Measurements from ENCODE around the gene RABGAP1L. TPM values are rescaled to one million over a fixed set of nuclear protein-coding genes. Genes with fewer than 3 reads are reported as not detected.
A peak's percentile ranks its signal among the peaks of the same experiment; 100 is the strongest.

Gene RABGAP1L
- total RNA-seq, 1 donor from 2014 or later, result 83.9 TPM

DNA sequence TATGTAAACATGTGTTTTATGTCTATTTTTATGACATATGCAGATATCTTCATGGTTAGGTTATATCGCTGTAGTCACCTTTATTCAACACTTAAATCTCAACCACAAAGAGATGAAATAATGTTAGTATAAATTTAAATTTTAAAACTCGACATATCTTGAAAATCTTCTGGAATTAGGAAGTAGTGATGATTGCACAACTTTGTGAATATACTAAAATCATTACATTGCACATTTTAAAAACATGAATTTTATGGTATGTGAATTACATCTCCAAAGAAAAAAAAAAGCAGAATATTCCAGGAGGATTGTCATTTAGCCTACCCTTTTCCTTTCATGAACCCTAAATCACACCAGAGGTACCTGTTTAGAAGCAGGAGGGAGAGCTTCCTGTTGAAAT is 801.0 kb downstream of the RABGAP1L start:
- H3K36me3 ChIP-seq, result peaks cover 15% of the 10 kb centered on the region
- H3K4me1 ChIP-seq, result peaks cover 31% of the 10 kb centered on the region
- H3K27me3 ChIP-seq (ENCODE audit: low read depth), result no peaks in the 10 kb centered on the region
- intact Hi-C loops (cut with DNase I), result no loop called here
- no peak overlapping the region for H3K27ac ChIP-seq
- DNase-seq (no peak), ATAC-seq (no peak)
- H3K4me3 ChIP-seq, result no peak overlapping the region
- TF ChIP-seq, protein P1, sequence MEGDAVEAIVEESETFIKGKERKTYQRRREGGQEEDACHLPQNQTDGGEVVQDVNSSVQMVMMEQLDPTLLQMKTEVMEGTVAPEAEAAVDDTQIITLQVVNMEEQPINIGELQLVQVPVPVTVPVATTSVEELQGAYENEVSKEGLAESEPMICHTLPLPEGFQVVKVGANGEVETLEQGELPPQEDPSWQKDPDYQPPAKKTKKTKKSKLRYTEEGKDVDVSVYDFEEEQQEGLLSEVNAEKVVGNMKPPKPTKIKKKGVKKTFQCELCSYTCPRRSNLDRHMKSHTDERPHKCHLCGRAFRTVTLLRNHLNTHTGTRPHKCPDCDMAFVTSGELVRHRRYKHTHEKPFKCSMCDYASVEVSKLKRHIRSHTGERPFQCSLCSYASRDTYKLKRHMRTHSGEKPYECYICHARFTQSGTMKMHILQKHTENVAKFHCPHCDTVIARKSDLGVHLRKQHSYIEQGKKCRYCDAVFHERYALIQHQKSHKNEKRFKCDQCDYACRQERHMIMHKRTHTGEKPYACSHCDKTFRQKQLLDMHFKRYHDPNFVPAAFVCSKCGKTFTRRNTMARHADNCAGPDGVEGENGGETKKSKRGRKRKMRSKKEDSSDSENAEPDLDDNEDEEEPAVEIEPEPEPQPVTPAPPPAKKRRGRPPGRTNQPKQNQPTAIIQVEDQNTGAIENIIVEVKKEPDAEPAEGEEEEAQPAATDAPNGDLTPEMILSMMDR (IDR thresholded peaks at IDR 0.05), result no peak
- H3K9me3 ChIP-seq, result no peaks in the 10 kb centered on the region

DNA sequence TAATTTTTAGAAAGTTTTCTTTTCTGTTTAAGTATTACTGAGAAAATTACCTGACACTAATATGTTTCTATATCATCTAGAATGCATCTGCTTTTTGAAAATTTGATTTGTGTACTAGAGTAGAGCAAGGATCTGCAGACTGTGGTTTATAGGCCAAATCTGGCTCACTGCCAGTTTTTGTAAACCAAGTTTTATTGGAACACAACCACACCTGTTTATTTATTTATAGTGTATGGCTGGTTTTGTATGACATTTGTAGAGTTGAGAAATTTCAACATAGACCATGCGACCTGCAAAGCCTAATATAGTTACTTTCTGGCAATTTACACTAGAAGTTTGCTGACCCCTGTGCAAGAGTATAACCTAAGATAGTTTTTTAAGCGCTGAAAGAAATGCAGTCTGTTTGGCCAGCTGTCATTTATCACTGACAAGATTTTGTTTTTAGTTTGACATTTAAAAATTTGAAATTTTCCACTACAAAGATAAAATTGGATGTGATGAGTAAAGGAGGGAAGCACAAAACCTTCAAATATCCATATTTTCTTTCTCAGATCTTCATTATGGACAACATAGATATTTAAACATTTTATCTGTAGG is 804.3 kb downstream of the RABGAP1L start:
- DNase-seq, result no peak
- TF ChIP-seq, protein P1 (IDR thresholded peaks at IDR 0.05), result no peak
- Histone ChIP-seq H3K9me3 (no peaks in the 10 kb centered on the region), H3K4me3 (no peak overlapping the region), H3K27me3 (ENCODE audit: low read depth) (no peaks in the 10 kb centered on the region), H3K36me3 (peaks cover 3% of the 10 kb centered on the region), H3K4me1 (peaks cover 56% of the 10 kb centered on the region), H3K27ac (peak overlapping the region; percentile 84)
- intact Hi-C loops (cut with DNase I), result no loop called here
- no peak for ATAC-seq

- TF ChIP-seq, protein P1 (IDR thresholded peaks at IDR 0.05), result no peak
- Histone ChIP-seq H3K27ac (peak overlapping the region; percentile 84), H3K4me1 (peaks cover 63% of the 10 kb centered on the region), H3K9me3 (no peaks in the 10 kb centered on the region), H3K36me3 (no peaks in the 10 kb centered on the region), H3K4me3 (peak overlapping the region; percentile 31), H3K27me3 (ENCODE audit: low read depth) (no peaks in the 10 kb centered on the region)
- ATAC-seq (peak; percentile 74 to 87), DNase-seq (no peak)
- intact Hi-C loops (cut with DNase I), result no loop called here
Observed at GRCh38 chr1:174964261-174964971, 805.1 kb downstream of the RABGAP1L start.

DNA sequence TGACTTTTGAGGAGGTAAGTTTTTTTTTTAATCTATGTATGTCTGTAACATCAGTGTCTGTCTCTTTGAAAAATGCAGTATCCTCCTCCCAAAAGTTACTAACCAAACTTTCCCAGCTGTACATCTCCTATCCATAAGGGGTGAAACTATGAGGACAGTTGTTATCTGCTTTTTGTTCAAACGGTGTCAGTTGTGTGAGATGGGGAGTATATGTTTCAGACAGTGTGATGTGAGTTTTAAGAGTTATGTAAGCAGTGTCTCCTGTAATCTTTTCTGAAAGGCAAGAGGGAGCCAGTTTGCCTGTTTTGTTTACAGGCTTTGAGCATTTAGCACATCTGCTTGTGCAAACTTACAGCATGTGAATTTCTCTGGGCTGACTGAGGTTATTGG is 805.6 kb downstream of the RABGAP1L start:
- intact Hi-C loops (cut with DNase I), result no loop called here
- ATAC-seq, result peak in 1 of 2 donors; percentile 18
- H3K9me3 ChIP-seq, result no peaks in the 10 kb centered on the region
- H3K27ac ChIP-seq, result peak overlapping the region; percentile 84
- no peaks in the 10 kb centered on the region for H3K36me3 ChIP-seq
- TF ChIP-seq, protein P1 (IDR thresholded peaks at IDR 0.05), result no peak
- no peak for DNase-seq
- H3K4me1 ChIP-seq, result peaks cover 66% of the 10 kb centered on the region
- no peaks in the 10 kb centered on the region for H3K27me3 ChIP-seq (ENCODE audit: low read depth)
- H3K4me3 ChIP-seq, result peak overlapping the region; percentile 31

- peak overlapping the region; percentile 31 for H3K4me3 ChIP-seq
- no peak for DNase-seq
- H3K4me1 ChIP-seq, result peaks cover 70% of the 10 kb centered on the region
- no peaks in the 10 kb centered on the region for H3K36me3 ChIP-seq
- H3K27ac ChIP-seq, result peak overlapping the region; percentile 84
- no peaks in the 10 kb centered on the region for H3K27me3 ChIP-seq (ENCODE audit: low read depth)
- H3K9me3 ChIP-seq, result no peaks in the 10 kb centered on the region
- intact Hi-C loops (cut with DNase I), result no loop called here
- TF ChIP-seq, protein P1 (IDR thresholded peaks at IDR 0.05), result no peak
- ATAC-seq, result peak; percentile 35 to 54
Observed at GRCh38 chr1:174965362-174966007, 806.2 kb downstream of the RABGAP1L start.
